ENCODE measurements around the gene SEC14L1.
A peak's percentile ranks its signal among the peaks of the same experiment; 100 is the strongest.

The SEC14L1 gene

GRCh38 chr17:77196251-77196650 lies 55.5 kb downstream of the SEC14L1 start:
- no peak for DNase-seq

GRCh38 chr17:77197115-77197514 lies 56.3 kb downstream of the SEC14L1 start:
- no peak for DNase-seq

GRCh38 chr17:77200711-77201110 lies 59.9 kb downstream of the SEC14L1 start:
- no peak for DNase-seq

- no peak for DNase-seq
These were observed 62.7 kb downstream of the SEC14L1 start for GRCh38 chr17:77203436-77203835.

GRCh38 chr17:77203846-77204245 lies 63.1 kb downstream of the SEC14L1 start:
- no peak for DNase-seq

- DNase-seq = no peak
These were observed 63.8 kb downstream of the SEC14L1 start for GRCh38 chr17:77204536-77204935.

GRCh38 chr17:77205396-77206125 lies 64.8 kb downstream of the SEC14L1 start:
- DNase-seq = no peak

GRCh38 chr17:77206158-77206956 lies 65.6 kb downstream of the SEC14L1 start:
- DNase-seq = no peak

- DNase-seq = no peak
These were observed 67.0 kb downstream of the SEC14L1 start for GRCh38 chr17:77207689-77208216.

GRCh38 chr17:77208217-77208808 lies 67.5 kb downstream of the SEC14L1 start:
- no peak for DNase-seq

- no peak for DNase-seq
These were observed 68.1 kb downstream of the SEC14L1 start for GRCh38 chr17:77208856-77209255.

GRCh38 chr17:77209330-77209748 lies 68.6 kb downstream of the SEC14L1 start:
- DNase-seq = peak; percentile 59

GRCh38 chr17:77210331-77210730 lies 69.6 kb downstream of the SEC14L1 start:
- DNase-seq = no peak

- no peak for DNase-seq
These were observed 70.3 kb downstream of the SEC14L1 start for GRCh38 chr17:77210946-77211541.

- no peak for DNase-seq
These were observed 70.9 kb downstream of the SEC14L1 start for GRCh38 chr17:77211681-77212080.

- no peak for DNase-seq
These were observed 71.5 kb downstream of the SEC14L1 start for GRCh38 chr17:77212081-77212832.

- no peak for DNase-seq
These were observed 72.3 kb downstream of the SEC14L1 start for GRCh38 chr17:77212833-77213777.

GRCh38 chr17:77213778-77214132 lies 73.0 kb downstream of the SEC14L1 start:
- no peak for DNase-seq

GRCh38 chr17:77214328-77214727 lies 73.6 kb downstream of the SEC14L1 start:
- no peak for DNase-seq

GRCh38 chr17:77214743-77215142 lies 74.0 kb downstream of the SEC14L1 start:
- peak; percentile 56 for DNase-seq

- no peak for DNase-seq
These were observed 74.5 kb downstream of the SEC14L1 start for GRCh38 chr17:77215281-77215680.
